HG02938 (cell line): ENCODE results near the gene FGF19.

ENCODE experiments used
- ATAC-seq: cut with Tn5 transposase; IDR thresholded peaks from one replicate; pipeline ENCODE4 v1.9.1; 2021; ENCODE audit warnings: mild to moderate bottlenecking, moderate library complexity; ENCODE audit not compliant: unreplicated experiment

Gene FGF19

GRCh38 chr11:69703768-69704507 lies at the start of gene FGF19:
TSS of gene FGF19 (minus strand) at chr11:69704022. CDS start at chr11:69703876, 146 bp downstream.
- ATAC-seq: no peak

GRCh38 chr11:69752890-69753289 lies 49.1 kb upstream of the FGF19 start:
- ATAC-seq: no peak

GRCh38 chr11:69750875-69751597 lies 47.2 kb upstream of the FGF19 start:
- ATAC-seq: no peak

GRCh38 chr11:69750108-69750850 lies 46.5 kb upstream of the FGF19 start:
- ATAC-seq: no peak

- no peak for ATAC-seq
These were observed 44.8 kb upstream of the FGF19 start for GRCh38 chr11:69748637-69749036.

- ATAC-seq: no peak
These were observed 43.2 kb upstream of the FGF19 start for GRCh38 chr11:69746752-69747742.

GRCh38 chr11:69746140-69746539 lies 42.3 kb upstream of the FGF19 start:
- ATAC-seq: no peak

- no peak for ATAC-seq
These were observed 41.4 kb upstream of the FGF19 start for GRCh38 chr11:69745201-69745600.

- ATAC-seq: no peak
These were observed 40.6 kb upstream of the FGF19 start for GRCh38 chr11:69744435-69744834.

- no peak for ATAC-seq
These were observed 31.0 kb upstream of the FGF19 start for GRCh38 chr11:69734841-69735240.

GRCh38 chr11:69734367-69734766 lies 30.5 kb upstream of the FGF19 start:
- no peak for ATAC-seq

- ATAC-seq: no peak
These were observed 29.1 kb upstream of the FGF19 start for GRCh38 chr11:69732910-69733309.

GRCh38 chr11:69731110-69731509 lies 27.3 kb upstream of the FGF19 start:
- no peak for ATAC-seq

- ATAC-seq: no peak
These were observed 26.7 kb upstream of the FGF19 start for GRCh38 chr11:69730500-69730899.

- no peak for ATAC-seq
These were observed 25.4 kb upstream of the FGF19 start for GRCh38 chr11:69729252-69729651.

GRCh38 chr11:69727266-69727665 lies 23.4 kb upstream of the FGF19 start:
- ATAC-seq: no peak

- no peak for ATAC-seq
These were observed 22.7 kb upstream of the FGF19 start for GRCh38 chr11:69726481-69726880.

- ATAC-seq: no peak
These were observed 22.2 kb upstream of the FGF19 start for GRCh38 chr11:69726019-69726418.

GRCh38 chr11:69721745-69722144 lies 17.9 kb upstream of the FGF19 start:
- ATAC-seq: no peak

- no peak for ATAC-seq
These were observed 17.3 kb upstream of the FGF19 start for GRCh38 chr11:69721106-69721505.
